Right hindlimb (tissue), 1 donor: Measurements from ENCODE around the gene GALP.
"Not testable (repeated sequence)": the region's sequence is repeated elsewhere in the genome, so short reads cannot be mapped to it uniquely, and the experiment has no call there.

ENCODE experiments used
- DNase-seq: peaks from one replicate; pipeline ENCODE4 v3.0.0-alpha.2; 2018

Gene GALP

GRCh38 chr19:56148955-56149655, 26.7 kb upstream of the GALP start:
- not testable (repeated sequence) for DNase-seq

- no peak for DNase-seq
Observed at GRCh38 chr19:56149656-56150038, 26.2 kb upstream of the GALP start.

GRCh38 chr19:56150358-56150757, 25.4 kb upstream of the GALP start:
- no peak for DNase-seq

- DNase-seq = no peak
Observed at GRCh38 chr19:56152644-56153043, 23.2 kb upstream of the GALP start.

- no peak for DNase-seq
Observed at GRCh38 chr19:56153507-56153906, 22.3 kb upstream of the GALP start.

GRCh38 chr19:56155124-56155687, 20.6 kb upstream of the GALP start:
- no peak for DNase-seq

GRCh38 chr19:56156768-56157167, 19.0 kb upstream of the GALP start:
- DNase-seq = no peak

- no peak for DNase-seq
Observed at GRCh38 chr19:56158170-56158757, 17.5 kb upstream of the GALP start.

GRCh38 chr19:56159009-56159559, 16.7 kb upstream of the GALP start:
- DNase-seq = no peak

- DNase-seq = no peak
Observed at GRCh38 chr19:56159622-56160271, 16.1 kb upstream of the GALP start.

- DNase-seq = no peak
Observed at GRCh38 chr19:56161534-56161933, 14.3 kb upstream of the GALP start.

- DNase-seq = no peak
Observed at GRCh38 chr19:56162258-56162657, 13.6 kb upstream of the GALP start.

GRCh38 chr19:56163097-56163496, 12.7 kb upstream of the GALP start:
- no peak for DNase-seq

- no peak for DNase-seq
Observed at GRCh38 chr19:56167064-56167578, 8.7 kb upstream of the GALP start.

GRCh38 chr19:56170261-56170660, 5.5 kb upstream of the GALP start:
- no peak for DNase-seq

- no peak for DNase-seq
Observed at GRCh38 chr19:56174086-56174485, 1.7 kb upstream of the GALP start.

GRCh38 chr19:56174550-56174949, 1.3 kb upstream of the GALP start:
- DNase-seq = no peak

GRCh38 chr19:56176310-56176709, 502 bp downstream of the GALP start:
- DNase-seq = not testable (repeated sequence)

GRCh38 chr19:56176881-56177280, 1.1 kb downstream of the GALP start:
- no peak for DNase-seq

GRCh38 chr19:56177564-56178243, 1.9 kb downstream of the GALP start:
- no peak for DNase-seq

GRCh38 chr19:56189785-56190184, 14.0 kb downstream of the GALP start:
- no peak for DNase-seq

- no peak for DNase-seq
Observed at GRCh38 chr19:56191115-56191514, 15.3 kb downstream of the GALP start.

GRCh38 chr19:56191711-56192110, 15.9 kb downstream of the GALP start:
- no peak for DNase-seq
